ENCODE measurements around the gene NOL4L. TPM values are rescaled to one million over a fixed set of nuclear protein-coding genes. Genes with fewer than 3 reads are reported as not detected.

NOL4L gene
- total RNA-seq, 1 experiment from 2014 or later = 31.7 TPM

GRCh38 chr20:32517518-32517873 lies 67.6 kb downstream of the NOL4L start:
- Histone ChIP-seq H3K9ac (ENCODE audit: extremely low read depth, insufficient read length, low read length) (no peak overlapping the region), H3K27ac (ENCODE audit: insufficient read length, low read depth, low read length) (no peak overlapping the region), H3K4ac (ENCODE audit: low read depth, low read length) (no peak overlapping the region), H3K27me3 (ENCODE audit: insufficient read depth, low read length) (no peaks in the 10 kb centered on the region), H2BK120ac (ENCODE audit: low read depth, low read length, poor library complexity, severe bottlenecking) (no peak overlapping the region), H3K18ac (ENCODE audit: insufficient read length, low read depth, low read length) (no peak overlapping the region), H4K91ac (ENCODE audit: insufficient read length, low read depth, low read length) (no peak overlapping the region), H2AK5ac (ENCODE audit: insufficient read length, low read length) (no peak overlapping the region), H4K5ac (ENCODE audit: insufficient read length, low read depth, low read length) (no peak overlapping the region), H3K79me1 (ENCODE audit: insufficient read depth, low read depth, low read length, poor library complexity, severe bottlenecking) (no peaks in the 10 kb centered on the region), H3T11ph (ENCODE audit: low read length) (no peak overlapping the region), H3K56ac (ENCODE audit: insufficient read length, low read depth, low read length) (no peak overlapping the region), H2BK5ac (ENCODE audit: insufficient read length, low read length) (no peak overlapping the region), H3K23me2 (ENCODE audit: insufficient read length, low read depth, low read length, poor library complexity, severe bottlenecking) (no peaks in the 10 kb centered on the region), H2BK12ac (ENCODE audit: insufficient read length, low read depth, low read length) (no peak overlapping the region), H3K4me2 (ENCODE audit: insufficient read depth, insufficient read length, low read length) (no peak overlapping the region), H4K8ac (replicated peaks; ENCODE audit: insufficient read length, low read depth, low read length) (no peak overlapping the region), H2BK15ac (ENCODE audit: low read depth, low read length) (no peak overlapping the region), H3K9me3 (ENCODE audit: control insufficient read depth, low read depth, low read length) (no peaks in the 10 kb centered on the region), H3K14ac (ENCODE audit: insufficient read depth, low read length) (no peak overlapping the region), H2AFZ (ENCODE audit: low read length) (no peak overlapping the region), H2BK20ac (ENCODE audit: low read depth, low read length, poor library complexity, severe bottlenecking) (no peak overlapping the region), H3K4me1 (ENCODE audit: insufficient read depth, low read length) (no peaks in the 10 kb centered on the region), H3K79me2 (ENCODE audit: insufficient read depth, low read length) (no peaks in the 10 kb centered on the region), H4K20me1 (ENCODE audit: control insufficient read depth, insufficient read depth, insufficient read length) (no peaks in the 10 kb centered on the region), H3K23ac (ENCODE audit: insufficient read length, low read depth, low read length) (no peak overlapping the region)
- peaks cover 21 to 22% of the 10 kb centered on the region in 2 experiments for H3K4me1 Mint-ChIP-seq
- peaks cover 26% of the 10 kb centered on the region for H3K27me3 Mint-ChIP-seq (ENCODE audit: low read depth)
- H3K9me3 Mint-ChIP-seq = no peaks in the 10 kb centered on the region
- TF ChIP-seq CTCF (conservative IDR thresholded peaks at IDR 0.05) = no peak
- no peak overlapping the region; a peak in 1 of 5 replicates for H3K4me3 Mint-ChIP-seq
- WGBS (ENCODE audit: extremely low coverage, insufficient read length, low lambda C conversion rate) = no CpG with 5 or more reads among the region's 6 CpGs
- H3K27ac Mint-ChIP-seq = no peak overlapping the region
- no peak for DNase-seq
- H3K36me3 Mint-ChIP-seq (ENCODE audit: insufficient read depth in 1 of 3, low read depth in 3 of 3) = no peaks in the 10 kb centered on the region; a peak in 1 of 7 replicates
